Measurements from ENCODE around the gene ALS2CL. TPM values are rescaled to one million over a fixed set of nuclear protein-coding genes. Genes with fewer than 3 reads are reported as not detected.

The ALS2CL gene
- polyA plus RNA-seq, 2 of the 4 experiments (the other 2 are of a cell fraction), result 2.3 to 4.0 TPM

- POLR2A ChIA-PET, result no interaction called here
- Histone ChIP-seq H3K4me2 (no peak overlapping the region), H3K4me3 (no peak overlapping the region), H3K9me3 (peaks cover 9% of the 10 kb centered on the region; the same call in 2 of the 3 replicates), H3K4me1 (no peaks in the 10 kb centered on the region), H3K27ac (no peak overlapping the region)
- FAIRE-seq (no peak), DNase-seq (ENCODE audit: low read depth in 1 of 2, low spot score in 1 of 2) (no peak), ATAC-seq (no peak)
- TF ChIP-seq PHF8 (IDR thresholded peaks at IDR 0.05; ENCODE audit: borderline replicate concordance, low read depth) (no peak), SREBF2 (IDR thresholded peaks at IDR 0.05) (no peak), HOXA7 (CRISPR knock-in tag; IDR thresholded peaks at IDR 0.05) (no peak), PBX3 (IDR thresholded peaks at IDR 0.05) (no peak), JUNB (IDR thresholded peaks at IDR 0.05) (no peak), JUN (IDR thresholded peaks at IDR 0.05) (no peak), MYC (IDR thresholded peaks at IDR 0.05; ENCODE audit: borderline replicate concordance, low read length) (no peak), CBX2 (IDR thresholded peaks at IDR 0.05; ENCODE audit: borderline replicate concordance, low read depth) (no peak), FOXS1 (CRISPR knock-in tag; IDR thresholded peaks at IDR 0.05) (no peak), HEYL (CRISPR knock-in tag; IDR thresholded peaks at IDR 0.05) (no peak), ZFP36 (IDR thresholded peaks at IDR 0.05; ENCODE audit: borderline replicate concordance, partially characterized antibody) (no peak), POLR2A (IDR thresholded peaks at IDR 0.05; ENCODE audit: low read length) (no peak), MAZ (IDR thresholded peaks at IDR 0.05; ENCODE audit: borderline replicate concordance, low read depth, low read length) (no peak)
- CTCF ChIA-PET, result no interaction called here
- 66% methylated on average over 2 of the region's 2 CpGs for WGBS (ENCODE audit: missing lambda C conversion rate)
Observed at GRCh38 chr3:46648096-46648495, 45.4 kb downstream of the ALS2CL start.

- ATAC-seq (peak in 1 of 2 experiments; percentile 50; a peak in 1 of 6 replicates), DNase-seq (ENCODE audit: low read depth in 1 of 2, low spot score in 1 of 2) (no peak), FAIRE-seq (no peak)
- no peak for TF ChIP-seq MYC (IDR thresholded peaks at IDR 0.05; ENCODE audit: borderline replicate concordance, low read length)
- TF ChIP-seq KDM1A (IDR thresholded peaks at IDR 0.05; ENCODE audit: low read depth), result no peak
- TF ChIP-seq, protein P1, sequence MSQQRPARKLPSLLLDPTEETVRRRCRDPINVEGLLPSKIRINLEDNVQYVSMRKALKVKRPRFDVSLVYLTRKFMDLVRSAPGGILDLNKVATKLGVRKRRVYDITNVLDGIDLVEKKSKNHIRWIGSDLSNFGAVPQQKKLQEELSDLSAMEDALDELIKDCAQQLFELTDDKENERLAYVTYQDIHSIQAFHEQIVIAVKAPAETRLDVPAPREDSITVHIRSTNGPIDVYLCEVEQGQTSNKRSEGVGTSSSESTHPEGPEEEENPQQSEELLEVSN (IDR thresholded peaks at IDR 0.05; ENCODE audit: borderline replicate concordance, low read depth), result no peak
- no peak for TF ChIP-seq JUN (IDR thresholded peaks at IDR 0.05)
- TF ChIP-seq HOXB13 (CRISPR knock-in tag; IDR thresholded peaks at IDR 0.05; ENCODE audit: low read depth), result no peak
- no peak for TF ChIP-seq EHF (CRISPR knock-in tag; IDR thresholded peaks at IDR 0.05)
- no peak for TF ChIP-seq FOXS1 (CRISPR knock-in tag; IDR thresholded peaks at IDR 0.05)
- TF ChIP-seq HDAC2 (IDR thresholded peaks at IDR 0.05), result no peak
- no peak for TF ChIP-seq SREBF2 (IDR thresholded peaks at IDR 0.05)
- TF ChIP-seq RCOR1 (IDR thresholded peaks at IDR 0.05; ENCODE audit: low read depth, low read length), result no peak
- no peak for TF ChIP-seq PBX3 (IDR thresholded peaks at IDR 0.05)
- TF ChIP-seq, protein P2, sequence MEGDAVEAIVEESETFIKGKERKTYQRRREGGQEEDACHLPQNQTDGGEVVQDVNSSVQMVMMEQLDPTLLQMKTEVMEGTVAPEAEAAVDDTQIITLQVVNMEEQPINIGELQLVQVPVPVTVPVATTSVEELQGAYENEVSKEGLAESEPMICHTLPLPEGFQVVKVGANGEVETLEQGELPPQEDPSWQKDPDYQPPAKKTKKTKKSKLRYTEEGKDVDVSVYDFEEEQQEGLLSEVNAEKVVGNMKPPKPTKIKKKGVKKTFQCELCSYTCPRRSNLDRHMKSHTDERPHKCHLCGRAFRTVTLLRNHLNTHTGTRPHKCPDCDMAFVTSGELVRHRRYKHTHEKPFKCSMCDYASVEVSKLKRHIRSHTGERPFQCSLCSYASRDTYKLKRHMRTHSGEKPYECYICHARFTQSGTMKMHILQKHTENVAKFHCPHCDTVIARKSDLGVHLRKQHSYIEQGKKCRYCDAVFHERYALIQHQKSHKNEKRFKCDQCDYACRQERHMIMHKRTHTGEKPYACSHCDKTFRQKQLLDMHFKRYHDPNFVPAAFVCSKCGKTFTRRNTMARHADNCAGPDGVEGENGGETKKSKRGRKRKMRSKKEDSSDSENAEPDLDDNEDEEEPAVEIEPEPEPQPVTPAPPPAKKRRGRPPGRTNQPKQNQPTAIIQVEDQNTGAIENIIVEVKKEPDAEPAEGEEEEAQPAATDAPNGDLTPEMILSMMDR (IDR thresholded peaks at IDR 0.05), result no peak
- no peak for TF ChIP-seq GATA3 (IDR thresholded peaks at IDR 0.05; ENCODE audit: borderline replicate concordance)
- no peak for TF ChIP-seq CHD4 (IDR thresholded peaks at IDR 0.05; ENCODE audit: borderline replicate concordance)
- TF ChIP-seq ATOH8 (CRISPR knock-in tag; IDR thresholded peaks at IDR 0.05; ENCODE audit: low read depth), result no peak
- TF ChIP-seq CHD2 (IDR thresholded peaks at IDR 0.05; ENCODE audit: low read length, partially characterized antibody), result no peak
- TF ChIP-seq KDM5A (IDR thresholded peaks at IDR 0.05), result no peak
- TF ChIP-seq FOSL2 (IDR thresholded peaks at IDR 0.05), result no peak
- TF ChIP-seq FOSL2 (CRISPR knock-in tag; IDR thresholded peaks at IDR 0.05), result no peak
- TF ChIP-seq NPAS2 (CRISPR knock-in tag; IDR thresholded peaks at IDR 0.05; ENCODE audit: borderline replicate concordance), result no peak
- no peak overlapping the region for H3K27ac ChIP-seq
- H3K4me1 ChIP-seq, result no peaks in the 10 kb centered on the region
- peaks cover 4% of the 10 kb centered on the region; the same call in 2 of the 3 replicates for H3K9me3 ChIP-seq
- no peak overlapping the region for H3K4me2 ChIP-seq
- CTCF ChIA-PET, result no interaction called here
- WGBS (ENCODE audit: missing lambda C conversion rate), result 23% methylated on average over 5 of the region's 6 CpGs
- POLR2A ChIA-PET, result no interaction called here
- H3K4me3 ChIP-seq, result no peak overlapping the region
Observed at GRCh38 chr3:46646700-46647099, 46.8 kb downstream of the ALS2CL start.
